ENCODE data around the gene MST1R.

The MST1R gene

DNA sequence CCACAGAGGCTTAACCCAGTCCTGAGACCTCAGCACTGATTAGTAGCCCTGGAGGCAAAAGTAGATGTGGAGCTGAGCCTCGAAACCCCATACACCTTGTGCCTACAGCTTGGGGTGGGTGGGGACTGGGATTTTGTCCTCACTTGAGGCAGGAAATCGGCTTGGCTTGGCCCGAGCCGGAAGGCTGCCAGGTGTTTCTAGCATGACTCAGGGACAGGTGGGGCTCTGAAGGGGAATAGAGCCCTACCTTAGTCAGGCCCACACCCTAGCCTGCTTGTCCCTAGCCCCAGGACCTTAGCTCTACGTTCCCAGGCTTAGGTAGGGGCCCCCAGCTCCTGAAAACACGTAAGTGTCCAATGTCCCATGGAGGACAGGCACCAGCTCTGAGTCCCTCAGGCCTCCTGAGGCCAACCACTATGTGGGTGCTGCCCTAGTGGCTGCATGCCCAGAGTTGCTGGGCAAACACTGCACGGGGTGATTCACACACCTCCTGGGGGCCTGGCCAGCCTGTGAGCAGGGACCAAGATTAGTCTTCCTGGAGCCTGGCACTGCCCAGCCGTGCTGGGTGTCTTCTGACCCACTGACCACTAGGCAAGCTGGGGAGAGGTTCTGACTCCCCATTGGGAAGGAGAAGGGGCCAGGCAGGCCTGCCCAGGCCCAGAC is 3.1 kb downstream of the MST1R start:
- Histone ChIP-seq H3K9ac (ENCODE audit: insufficient read length, low read depth) (no peak overlapping the region), H3K27me3 (ENCODE audit: insufficient read depth, insufficient read length) (peaks cover 8% of the 10 kb centered on the region), H3K36me3 (ENCODE audit: insufficient read depth, insufficient read length, low read length) (no peaks in the 10 kb centered on the region), H3K4me3 (ENCODE audit: insufficient read length, low read depth) (no peak overlapping the region), H3K4me1 (ENCODE audit: insufficient read depth, insufficient read length) (peaks cover 16% of the 10 kb centered on the region), H3K9me3 (ENCODE audit: insufficient read depth, low read length) (no peaks in the 10 kb centered on the region)
- no peak for DNase-seq (ENCODE audit: low read depth, low spot score)
- TF ChIP-seq SUZ12 (IDR thresholded peaks at IDR 0.05; ENCODE audit: extremely low read depth, insufficient read depth, insufficient read length) (no peak), ZNF274 (IDR thresholded peaks at IDR 0.05; ENCODE audit: low read depth, low read length) (no peak), YY1 (IDR thresholded peaks at IDR 0.05; ENCODE audit: insufficient read depth, insufficient read length) (no peak)

- H3K9me3 ChIP-seq (ENCODE audit: insufficient read depth, low read length): no peaks in the 10 kb centered on the region
- peaks cover 8% of the 10 kb centered on the region for H3K27me3 ChIP-seq (ENCODE audit: insufficient read depth, insufficient read length)
- no peak for TF ChIP-seq ZNF274 (IDR thresholded peaks at IDR 0.05; ENCODE audit: low read depth, low read length)
- no peak for TF ChIP-seq YY1 (IDR thresholded peaks at IDR 0.05; ENCODE audit: insufficient read depth, insufficient read length)
- TF ChIP-seq SUZ12 (IDR thresholded peaks at IDR 0.05; ENCODE audit: extremely low read depth, insufficient read depth, insufficient read length): no peak
- H3K36me3 ChIP-seq (ENCODE audit: insufficient read depth, insufficient read length, low read length): no peaks in the 10 kb centered on the region
- H3K4me1 ChIP-seq (ENCODE audit: insufficient read depth, insufficient read length): peaks cover 13% of the 10 kb centered on the region
- no peak overlapping the region for H3K4me3 ChIP-seq (ENCODE audit: insufficient read length, low read depth)
- H3K9ac ChIP-seq (ENCODE audit: insufficient read length, low read depth): no peak overlapping the region
- DNase-seq (ENCODE audit: low read depth, low spot score): no peak
Measured at GRCh38 chr3:49899815-49900214, 3.9 kb downstream of the MST1R start.

DNA sequence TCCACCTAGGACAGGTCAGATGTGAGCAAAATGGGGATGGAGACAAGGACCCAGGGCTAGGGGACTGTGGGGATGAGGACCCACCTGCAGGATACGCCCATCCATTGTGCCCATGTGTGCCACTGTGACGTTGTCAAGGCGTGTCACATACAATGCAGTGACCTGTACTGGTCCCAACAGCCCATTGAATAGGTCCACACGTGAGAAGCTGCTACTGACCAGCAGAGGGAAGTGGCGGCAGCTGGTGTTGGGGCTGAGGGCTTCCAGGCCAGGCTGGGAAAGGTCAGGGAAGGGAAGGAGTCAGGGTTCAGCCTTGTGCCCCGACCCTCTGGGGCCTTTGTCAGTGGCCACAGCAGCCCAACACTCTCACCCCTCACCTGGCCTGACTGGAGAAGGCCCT is 4.7 kb downstream of the MST1R start:
- DNase-seq (ENCODE audit: low read depth, low spot score): no peak
- TF ChIP-seq ZNF274 (IDR thresholded peaks at IDR 0.05; ENCODE audit: low read depth, low read length) (no peak), SUZ12 (IDR thresholded peaks at IDR 0.05; ENCODE audit: extremely low read depth, insufficient read depth, insufficient read length) (no peak), YY1 (IDR thresholded peaks at IDR 0.05; ENCODE audit: insufficient read depth, insufficient read length) (no peak)
- H3K9ac ChIP-seq (ENCODE audit: insufficient read length, low read depth): no peak overlapping the region
- H3K4me1 ChIP-seq (ENCODE audit: insufficient read depth, insufficient read length): peaks cover 13% of the 10 kb centered on the region
- H3K4me3 ChIP-seq (ENCODE audit: insufficient read length, low read depth): no peak overlapping the region
- H3K36me3 ChIP-seq (ENCODE audit: insufficient read depth, insufficient read length, low read length): no peaks in the 10 kb centered on the region
- no peaks in the 10 kb centered on the region for H3K9me3 ChIP-seq (ENCODE audit: insufficient read depth, low read length)
- peaks cover 8% of the 10 kb centered on the region for H3K27me3 ChIP-seq (ENCODE audit: insufficient read depth, insufficient read length)

GRCh38 chr3:49896345-49896744 is 7.3 kb downstream of the MST1R start:
- no peaks in the 10 kb centered on the region for H3K36me3 ChIP-seq (ENCODE audit: insufficient read depth, insufficient read length, low read length)
- no peaks in the 10 kb centered on the region for H3K9me3 ChIP-seq (ENCODE audit: insufficient read depth, low read length)
- H3K27me3 ChIP-seq (ENCODE audit: insufficient read depth, insufficient read length): no peaks in the 10 kb centered on the region
- TF ChIP-seq ZNF274 (IDR thresholded peaks at IDR 0.05; ENCODE audit: low read depth, low read length) (no peak), SUZ12 (IDR thresholded peaks at IDR 0.05; ENCODE audit: extremely low read depth, insufficient read depth, insufficient read length) (no peak), YY1 (IDR thresholded peaks at IDR 0.05; ENCODE audit: insufficient read depth, insufficient read length) (no peak)
- no peak overlapping the region for H3K9ac ChIP-seq (ENCODE audit: insufficient read length, low read depth)
- H3K4me1 ChIP-seq (ENCODE audit: insufficient read depth, insufficient read length): no peaks in the 10 kb centered on the region
- DNase-seq (ENCODE audit: low read depth, low spot score): no peak
- H3K4me3 ChIP-seq (ENCODE audit: insufficient read length, low read depth): no peak overlapping the region

GRCh38 chr3:49895791-49896190 is 7.9 kb downstream of the MST1R start:
- no peak overlapping the region for H3K9ac ChIP-seq (ENCODE audit: insufficient read length, low read depth)
- no peaks in the 10 kb centered on the region for H3K9me3 ChIP-seq (ENCODE audit: insufficient read depth, low read length)
- H3K36me3 ChIP-seq (ENCODE audit: insufficient read depth, insufficient read length, low read length): no peaks in the 10 kb centered on the region
- no peak for TF ChIP-seq ZNF274 (IDR thresholded peaks at IDR 0.05; ENCODE audit: low read depth, low read length)
- no peak overlapping the region for H3K4me3 ChIP-seq (ENCODE audit: insufficient read length, low read depth)
- no peaks in the 10 kb centered on the region for H3K4me1 ChIP-seq (ENCODE audit: insufficient read depth, insufficient read length)
- no peaks in the 10 kb centered on the region for H3K27me3 ChIP-seq (ENCODE audit: insufficient read depth, insufficient read length)
- no peak for DNase-seq (ENCODE audit: low read depth, low spot score)

- no peak for DNase-seq (ENCODE audit: low read depth, low spot score)
- no peak for TF ChIP-seq SUZ12 (IDR thresholded peaks at IDR 0.05; ENCODE audit: extremely low read depth, insufficient read depth, insufficient read length)
- no peak for TF ChIP-seq ZNF274 (IDR thresholded peaks at IDR 0.05; ENCODE audit: low read depth, low read length)
- TF ChIP-seq YY1 (IDR thresholded peaks at IDR 0.05; ENCODE audit: insufficient read depth, insufficient read length): no peak
- H3K4me1 ChIP-seq (ENCODE audit: insufficient read depth, insufficient read length): peaks cover 6% of the 10 kb centered on the region
- no peaks in the 10 kb centered on the region for H3K27me3 ChIP-seq (ENCODE audit: insufficient read depth, insufficient read length)
- no peak overlapping the region for H3K9ac ChIP-seq (ENCODE audit: insufficient read length, low read depth)
- no peak overlapping the region for H3K4me3 ChIP-seq (ENCODE audit: insufficient read length, low read depth)
- H3K36me3 ChIP-seq (ENCODE audit: insufficient read depth, insufficient read length, low read length): no peaks in the 10 kb centered on the region
- H3K9me3 ChIP-seq (ENCODE audit: insufficient read depth, low read length): no peaks in the 10 kb centered on the region
Measured at GRCh38 chr3:49889296-49889695, 14.4 kb downstream of the MST1R start.

GRCh38 chr3:49886922-49887265 is 16.8 kb downstream of the MST1R start:
- no peak for DNase-seq (ENCODE audit: low read depth, low spot score)
- TF ChIP-seq SUZ12 (IDR thresholded peaks at IDR 0.05; ENCODE audit: extremely low read depth, insufficient read depth, insufficient read length) (no peak), YY1 (IDR thresholded peaks at IDR 0.05; ENCODE audit: insufficient read depth, insufficient read length) (no peak), ZNF274 (IDR thresholded peaks at IDR 0.05; ENCODE audit: low read depth, low read length) (no peak)

More at GRCh38 chr3:49886922-49887265, 16.8 kb downstream of the MST1R start:
- Histone ChIP-seq H3K27me3 (ENCODE audit: insufficient read depth, insufficient read length) (peaks cover 2% of the 10 kb centered on the region), H3K9ac (ENCODE audit: insufficient read length, low read depth) (no peak overlapping the region), H3K36me3 (ENCODE audit: insufficient read depth, insufficient read length, low read length) (no peaks in the 10 kb centered on the region), H3K9me3 (ENCODE audit: insufficient read depth, low read length) (no peaks in the 10 kb centered on the region), H3K4me1 (ENCODE audit: insufficient read depth, insufficient read length) (peaks cover 19% of the 10 kb centered on the region), H3K4me3 (ENCODE audit: insufficient read length, low read depth) (no peak overlapping the region)
